HCT116 (cell line): ENCODE data around the gene AOC3. TPM values are rescaled to one million over a fixed set of nuclear protein-coding genes. Genes with fewer than 3 reads are reported as not detected.

Experiments
- ATAC-seq: fragments of 200-7000 bp; cut with Tn5 transposase; 2 replicates; pipeline ENCODE4 v1.9.1; 2020; ENCODE audit warnings: mild to moderate bottlenecking, moderate library complexity
- BruUV-seq: library from RNA; stranded (reverse); fragments of 400-500 nt; replicated peaks from 2 replicates; lab custom pipeline; 2021; lab: Mats Ljungman, UMichigan
- CTCF ChIA-PET: fragments of 300-600 bp; sonication (Branson Sonifier 250); formaldehyde crosslinking; loops from one replicate; lab custom pipeline; 2021; ENCODE audit warnings: antibody characterized with exemption; lab: Charles Lee
- POLR2A ChIA-PET: fragments of 300-600, 350-600 bp; sonication (Branson Sonifier 250); formaldehyde crosslinking; loops from one replicate; lab custom pipeline; 2021; ENCODE audit warnings: antibody characterized with exemption; lab: Charles Lee
- RAD21 ChIA-PET, 2 experiments: fragments of 300-600 bp; sonication (Branson Sonifier 250); formaldehyde crosslinking; loops; one replicate each; lab custom pipeline; 2023; ENCODE audit warnings: low total read pairs in 2 of 2; ENCODE audit not compliant: uncharacterized antibody in 2 of 2, unreplicated experiment in 2 of 2, low non-redundant PET in 1 of 2; lab: Charles Lee
- DNase-seq: peaks from one replicate; pipeline ENCODE4 v3.0.0-alpha.2; 2010; ENCODE audit warnings: low read depth, low spot score
- H2AFZ ChIP-seq: fragments of 200-600 bp; shearing (Covaris generic), sonication (generic); 2 replicates; pipeline ENCODE4 v1.6.1; 2017; ENCODE audit warnings: low read depth, mixed run types, mixed read lengths, antibody characterized with exemption, low read length; ENCODE audit not compliant: poor library complexity, severe bottlenecking
- H3K27ac ChIP-seq: 2 replicates; pipeline ENCODE4 v1.5.1; 2012; ENCODE audit warnings: low read depth, low read length
- H3K27me3 ChIP-seq: fragments of 200-600 bp; sonication (generic); 2 replicates; pipeline ENCODE4 v1.6.1; 2016; ENCODE audit warnings: mixed run types, low read length, mixed read lengths; ENCODE audit not compliant: insufficient read depth
- H3K36me3 ChIP-seq, 2 experiments: fragments of 200-500 bp in 1 of 2; fragments of 200-600 bp in 1 of 2; sonication (Bioruptor generic) in 1 of 2; sonication (generic) in 1 of 2; 2 replicates each; pipeline versions ENCODE4 v1.5.1 to v1.6.1; 2014 to 2016; ENCODE audit warnings: low read length in 2 of 2, inconsistent platforms in 1 of 2, mixed read lengths in 1 of 2, mixed run types in 1 of 2; ENCODE audit not compliant: insufficient read depth in 2 of 2, control insufficient read depth in 1 of 2
- H3K4me1 ChIP-seq, 2 experiments: fragments of 200-600 bp in 1 of 2; sonication (generic) in 1 of 2; 2 replicates each; pipeline versions ENCODE4 v1.5.1 to v1.6.1; 2012 to 2017; ENCODE audit warnings: low read length in 2 of 2, inconsistent platforms in 1 of 2, mild to moderate bottlenecking in 1 of 2, mixed read lengths in 1 of 2, mixed run types in 1 of 2, moderate library complexity in 1 of 2; ENCODE audit not compliant: insufficient read depth in 2 of 2, control insufficient read depth in 1 of 2
- H3K4me2 ChIP-seq: fragments of 200-600 bp; sonication (generic); 2 replicates; pipeline ENCODE4 v1.6.1; 2017; ENCODE audit warnings: mixed run types, low read length, mixed read lengths
- H3K4me3 ChIP-seq, 2 experiments: fragments of 200-600 bp in 1 of 2; sonication (generic) in 1 of 2; replicated peaks in 1 of 2; 2 replicates each; pipeline ENCODE4 v1.5.1; 2011 to 2016; ENCODE audit warnings: low read length in 2 of 2, control low read depth in 1 of 2, low read depth in 1 of 2, mild to moderate bottlenecking in 1 of 2, mixed read lengths in 1 of 2, mixed run types in 1 of 2
- H3K79me2 ChIP-seq: fragments of 200-600 bp; sonication (generic); 2 replicates; pipeline ENCODE4 v1.6.1; 2017; ENCODE audit warnings: mild to moderate bottlenecking, mixed run types, low read length, moderate library complexity, mixed read lengths; ENCODE audit not compliant: insufficient read depth
- H3K9ac ChIP-seq: fragments of 200-600 bp; sonication (generic); 2 replicates; pipeline ENCODE4 v1.6.1; 2016; ENCODE audit warnings: low read length, mixed read lengths
- H3K9me2 ChIP-seq: fragments of 200-600 bp; sonication (generic), shearing (Covaris generic); 2 replicates; pipeline ENCODE4 v1.6.1; 2017; ENCODE audit warnings: mixed run types, mild to moderate bottlenecking, moderate library complexity; ENCODE audit not compliant: insufficient read depth
- H3K9me3 ChIP-seq, 2 experiments: fragments of 200-500 bp in 1 of 2; fragments of 200-600 bp in 1 of 2; sonication (Bioruptor generic) in 1 of 2; sonication (generic) in 1 of 2; 2 replicates each; pipeline ENCODE4 v1.6.1; 2014 to 2017; ENCODE audit warnings: low read length in 2 of 2, mixed read lengths in 2 of 2, inconsistent platforms in 1 of 2, low read depth in 1 of 2, mild to moderate bottlenecking in 1 of 2, mixed run types in 1 of 2, moderate library complexity in 1 of 2; ENCODE audit not compliant: control insufficient read depth in 1 of 2, insufficient read depth in 1 of 2
- H4K20me1 ChIP-seq: fragments of 200-600 bp; sonication (generic), shearing (Covaris generic); 2 replicates; pipeline ENCODE4 v1.6.1; 2017; ENCODE audit warnings: mixed run types, mild to moderate bottlenecking, moderate library complexity; ENCODE audit not compliant: insufficient read depth
- CBX3 ChIP-seq: IDR thresholded peaks from 2 replicates; pipeline ENCODE4 v1.6.1; 2012; ENCODE audit warnings: low read depth
- CEBPB ChIP-seq: IDR thresholded peaks from 2 replicates; pipeline ENCODE4 v1.6.1; 2012; ENCODE audit warnings: low read depth
- EGR1 ChIP-seq: IDR thresholded peaks from 2 replicates; pipeline ENCODE4 v1.6.1; 2012; ENCODE audit warnings: low read depth
- ELF1 ChIP-seq: IDR thresholded peaks from 2 replicates; pipeline ENCODE4 v1.6.1; 2012; ENCODE audit warnings: low read depth, borderline replicate concordance
- FOSL1 ChIP-seq: IDR thresholded peaks from 2 replicates; pipeline ENCODE4 v1.6.1; 2012; ENCODE audit warnings: low read depth
- JUND ChIP-seq: IDR thresholded peaks from 2 replicates; pipeline ENCODE4 v1.6.1; 2012
- POLR2AphosphoS5 ChIP-seq: IDR thresholded peaks from 2 replicates; pipeline ENCODE4 v1.6.1; 2011; ENCODE audit warnings: mild to moderate bottlenecking, low read depth, low read length, moderate library complexity
- SIN3A ChIP-seq: IDR thresholded peaks from 2 replicates; pipeline ENCODE4 v1.6.1; 2012; ENCODE audit warnings: low read depth
- TCF7L2 ChIP-seq: IDR thresholded peaks from 2 replicates; pipeline ENCODE4 v1.7.0; 2011; ENCODE audit warnings: borderline replicate concordance, inconsistent platforms; ENCODE audit not compliant: insufficient read depth, insufficient read length; ENCODE audit errors: extremely low read depth
- ZBTB33 ChIP-seq: IDR thresholded peaks from 2 replicates; pipeline ENCODE4 v1.6.1; 2011; ENCODE audit warnings: mild to moderate bottlenecking, low read length, moderate library complexity; ENCODE audit not compliant: insufficient replicate concordance; ENCODE audit errors: extremely low read depth
- ZNF274 ChIP-seq: fragments of 200-500 bp; sonication (Bioruptor generic); IDR thresholded peaks from 2 replicates; pipeline ENCODE4 v1.6.1; 2014; ENCODE audit warnings: mild to moderate bottlenecking, low read depth, low read length, inconsistent platforms
- intact Hi-C: fragments of 100-400 bp; cut with micrococcal nuclease; formaldehyde crosslinking; loops from 2 replicates; pipeline ENCODE4 v1.10.0; 2022
- total RNA-seq: library from RNA; stranded (reverse); gene quantifications from one replicate; pipeline ENCODE4 v1.2.1, GENCODE V29; 2021; ENCODE audit not compliant: unreplicated experiment
- TF ChIP-seq, protein P1 (sequence below): IDR thresholded peaks from 2 replicates; pipeline ENCODE4 v1.6.1; 2012
- TF ChIP-seq, protein P2 (sequence below): IDR thresholded peaks from 2 replicates; pipeline ENCODE4 v1.6.1; 2012; ENCODE audit warnings: low read depth
- TF ChIP-seq, protein P3 (sequence below), 3 experiments: fragments of 200-600 bp in 1 of 3; sonication (generic) in 1 of 3; IDR thresholded peaks in 2 of 3; conservative IDR thresholded peaks in 1 of 3; 2 replicates each; pipeline ENCODE4 v1.5.1; 2012 to 2017; ENCODE audit warnings: low read depth in 2 of 3, low read length in 2 of 3, antibody characterized with exemption in 1 of 3, borderline replicate concordance in 1 of 3, control low read depth in 1 of 3, mild to moderate bottlenecking in 1 of 3, mixed read lengths in 1 of 3, mixed run types in 1 of 3, moderate library complexity in 1 of 3; ENCODE audit not compliant: insufficient read depth in 1 of 3

Gene AOC3
- total RNA-seq, 1 experiment from 2014 or later, result 5.9 TPM

DNA sequence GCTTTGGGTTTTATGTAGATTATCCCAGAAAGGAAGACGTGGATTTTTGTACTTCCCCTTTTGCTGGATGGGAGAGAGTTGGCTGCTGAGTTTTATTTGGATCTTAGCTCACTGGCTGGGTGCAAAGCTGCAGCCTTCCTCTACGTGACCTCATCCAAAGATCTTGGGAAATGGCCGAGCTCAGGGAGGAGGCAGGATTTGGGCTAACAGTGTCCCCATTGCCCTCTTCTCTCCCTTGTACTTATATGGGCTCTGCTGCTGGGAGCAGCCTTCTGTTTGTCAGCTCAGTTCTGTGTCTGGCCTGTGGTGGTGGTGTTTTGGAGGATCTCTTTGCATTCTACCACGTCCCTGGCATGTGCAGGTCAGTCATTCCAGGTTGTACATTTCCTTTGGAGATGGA is 2.0 kb downstream of the AOC3 start:
- ChIA-PET CTCF (no interaction called here), RAD21 (no interaction called here), POLR2A (no interaction called here)
- Histone ChIP-seq H3K36me3 (no peaks in the 10 kb centered on the region), H3K79me2 (no peaks in the 10 kb centered on the region), H3K9me2 (no peaks in the 10 kb centered on the region), H3K4me2 (no peak overlapping the region), H2AFZ (no peak overlapping the region), H3K4me3 (no peak overlapping the region), H4K20me1 (no peaks in the 10 kb centered on the region), H3K27ac (no peak overlapping the region), H3K27me3 (no peaks in the 10 kb centered on the region), H3K9me3 (no peaks in the 10 kb centered on the region), H3K9ac (no peak overlapping the region), H3K4me1 (no peaks in the 10 kb centered on the region)
- intact Hi-C loops, result no loop called here
- DNase-seq (no peak), ATAC-seq (no peak)
- BruUV-seq, result no TSS peak
- no peak for TF ChIP-seq ZBTB33

GRCh38 chr17:42853597-42853967 is 2.6 kb downstream of the AOC3 start:
- ATAC-seq, result no peak
- no TSS peak for BruUV-seq
- Histone ChIP-seq H3K27ac (no peak overlapping the region), H3K36me3 (no peaks in the 10 kb centered on the region), H3K9ac (no peak overlapping the region), H3K9me3 (no peaks in the 10 kb centered on the region), H3K4me2 (no peak overlapping the region), H3K4me1 (no peaks in the 10 kb centered on the region), H3K9me2 (no peaks in the 10 kb centered on the region), H3K79me2 (no peaks in the 10 kb centered on the region), H4K20me1 (no peaks in the 10 kb centered on the region), H3K27me3 (no peaks in the 10 kb centered on the region), H2AFZ (no peak overlapping the region), H3K4me3 (no peak overlapping the region)
- DNase-seq, result no peak
- ChIA-PET POLR2A (no interaction called here), RAD21 (no interaction called here), CTCF (no interaction called here)
- intact Hi-C loops, result no loop called here
- no peak for TF ChIP-seq ZNF274
- TF ChIP-seq FOSL1, result no peak
- TF ChIP-seq, protein P1, sequence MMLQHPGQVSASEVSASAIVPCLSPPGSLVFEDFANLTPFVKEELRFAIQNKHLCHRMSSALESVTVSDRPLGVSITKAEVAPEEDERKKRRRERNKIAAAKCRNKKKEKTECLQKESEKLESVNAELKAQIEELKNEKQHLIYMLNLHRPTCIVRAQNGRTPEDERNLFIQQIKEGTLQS, result no peak
- TF ChIP-seq TCF7L2, result no peak
- no peak for TF ChIP-seq POLR2AphosphoS5
- TF ChIP-seq CBX3, result no peak
- TF ChIP-seq JUND, result no peak
- no peak for TF ChIP-seq EGR1
- TF ChIP-seq, protein P2, sequence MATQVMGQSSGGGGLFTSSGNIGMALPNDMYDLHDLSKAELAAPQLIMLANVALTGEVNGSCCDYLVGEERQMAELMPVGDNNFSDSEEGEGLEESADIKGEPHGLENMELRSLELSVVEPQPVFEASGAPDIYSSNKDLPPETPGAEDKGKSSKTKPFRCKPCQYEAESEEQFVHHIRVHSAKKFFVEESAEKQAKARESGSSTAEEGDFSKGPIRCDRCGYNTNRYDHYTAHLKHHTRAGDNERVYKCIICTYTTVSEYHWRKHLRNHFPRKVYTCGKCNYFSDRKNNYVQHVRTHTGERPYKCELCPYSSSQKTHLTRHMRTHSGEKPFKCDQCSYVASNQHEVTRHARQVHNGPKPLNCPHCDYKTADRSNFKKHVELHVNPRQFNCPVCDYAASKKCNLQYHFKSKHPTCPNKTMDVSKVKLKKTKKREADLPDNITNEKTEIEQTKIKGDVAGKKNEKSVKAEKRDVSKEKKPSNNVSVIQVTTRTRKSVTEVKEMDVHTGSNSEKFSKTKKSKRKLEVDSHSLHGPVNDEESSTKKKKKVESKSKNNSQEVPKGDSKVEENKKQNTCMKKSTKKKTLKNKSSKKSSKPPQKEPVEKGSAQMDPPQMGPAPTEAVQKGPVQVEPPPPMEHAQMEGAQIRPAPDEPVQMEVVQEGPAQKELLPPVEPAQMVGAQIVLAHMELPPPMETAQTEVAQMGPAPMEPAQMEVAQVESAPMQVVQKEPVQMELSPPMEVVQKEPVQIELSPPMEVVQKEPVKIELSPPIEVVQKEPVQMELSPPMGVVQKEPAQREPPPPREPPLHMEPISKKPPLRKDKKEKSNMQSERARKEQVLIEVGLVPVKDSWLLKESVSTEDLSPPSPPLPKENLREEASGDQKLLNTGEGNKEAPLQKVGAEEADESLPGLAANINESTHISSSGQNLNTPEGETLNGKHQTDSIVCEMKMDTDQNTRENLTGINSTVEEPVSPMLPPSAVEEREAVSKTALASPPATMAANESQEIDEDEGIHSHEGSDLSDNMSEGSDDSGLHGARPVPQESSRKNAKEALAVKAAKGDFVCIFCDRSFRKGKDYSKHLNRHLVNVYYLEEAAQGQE, result no peak
- TF ChIP-seq ELF1, result no peak
- TF ChIP-seq, protein P3, sequence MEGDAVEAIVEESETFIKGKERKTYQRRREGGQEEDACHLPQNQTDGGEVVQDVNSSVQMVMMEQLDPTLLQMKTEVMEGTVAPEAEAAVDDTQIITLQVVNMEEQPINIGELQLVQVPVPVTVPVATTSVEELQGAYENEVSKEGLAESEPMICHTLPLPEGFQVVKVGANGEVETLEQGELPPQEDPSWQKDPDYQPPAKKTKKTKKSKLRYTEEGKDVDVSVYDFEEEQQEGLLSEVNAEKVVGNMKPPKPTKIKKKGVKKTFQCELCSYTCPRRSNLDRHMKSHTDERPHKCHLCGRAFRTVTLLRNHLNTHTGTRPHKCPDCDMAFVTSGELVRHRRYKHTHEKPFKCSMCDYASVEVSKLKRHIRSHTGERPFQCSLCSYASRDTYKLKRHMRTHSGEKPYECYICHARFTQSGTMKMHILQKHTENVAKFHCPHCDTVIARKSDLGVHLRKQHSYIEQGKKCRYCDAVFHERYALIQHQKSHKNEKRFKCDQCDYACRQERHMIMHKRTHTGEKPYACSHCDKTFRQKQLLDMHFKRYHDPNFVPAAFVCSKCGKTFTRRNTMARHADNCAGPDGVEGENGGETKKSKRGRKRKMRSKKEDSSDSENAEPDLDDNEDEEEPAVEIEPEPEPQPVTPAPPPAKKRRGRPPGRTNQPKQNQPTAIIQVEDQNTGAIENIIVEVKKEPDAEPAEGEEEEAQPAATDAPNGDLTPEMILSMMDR (IDR thresholded peaks at IDR 0.05 in 2 of 3, conservative IDR thresholded peaks at IDR 0.05 in 1 of 3; ENCODE audit: borderline replicate concordance in 1 of 3, insufficient read depth in 1 of 3, low read depth in 2 of 3, low read length in 2 of 3), result no peak
- TF ChIP-seq CEBPB, result no peak
- TF ChIP-seq SIN3A, result no peak
